Activated CD8-positive, alpha-beta memory T cell treated with anti-CD3 and anti-CD28 coated beads, Interleukin-2, amount 50 U/mL, for 1 hour (primary cell): ENCODE measurements around the gene GIPC1.
"Not testable (repeated sequence)": the region's sequence is repeated elsewhere in the genome, so short reads cannot be mapped to it uniquely, and the experiment has no call there.

Experiments used
- DNase-seq: peaks from one replicate; pipeline ENCODE4 v3.0.0-alpha.2; 2020; ENCODE audit errors: extremely low read depth

The GIPC1 gene

GRCh38 chr19:14471436-14472187 lies 24.3 kb downstream of the GIPC1 start:
- DNase-seq: no peak

GRCh38 chr19:14470031-14470876 lies 25.7 kb downstream of the GIPC1 start:
- no peak for DNase-seq

DNA sequence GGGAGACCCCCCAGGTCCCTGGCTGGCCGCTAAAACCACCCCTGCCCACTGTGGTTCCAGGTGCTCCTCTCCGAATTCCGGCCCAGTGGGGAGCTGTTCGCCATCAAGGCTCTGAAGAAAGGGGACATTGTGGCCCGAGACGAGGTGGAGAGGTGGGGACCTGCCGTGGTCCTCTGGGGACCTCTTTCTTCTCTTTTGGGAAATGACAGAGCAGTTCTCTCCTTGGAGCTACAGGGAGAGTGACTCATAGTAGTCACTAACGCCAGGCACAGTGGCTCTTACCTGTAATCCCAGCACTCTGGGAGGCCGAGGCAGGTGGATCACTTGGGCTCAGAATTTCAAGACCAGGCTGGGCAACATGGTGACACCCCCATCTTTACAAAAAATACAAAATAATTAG lies 28.1 kb downstream of the GIPC1 start:
- no peak for DNase-seq

GRCh38 chr19:14467391-14467790 lies 28.5 kb downstream of the GIPC1 start:
- no peak for DNase-seq

DNA sequence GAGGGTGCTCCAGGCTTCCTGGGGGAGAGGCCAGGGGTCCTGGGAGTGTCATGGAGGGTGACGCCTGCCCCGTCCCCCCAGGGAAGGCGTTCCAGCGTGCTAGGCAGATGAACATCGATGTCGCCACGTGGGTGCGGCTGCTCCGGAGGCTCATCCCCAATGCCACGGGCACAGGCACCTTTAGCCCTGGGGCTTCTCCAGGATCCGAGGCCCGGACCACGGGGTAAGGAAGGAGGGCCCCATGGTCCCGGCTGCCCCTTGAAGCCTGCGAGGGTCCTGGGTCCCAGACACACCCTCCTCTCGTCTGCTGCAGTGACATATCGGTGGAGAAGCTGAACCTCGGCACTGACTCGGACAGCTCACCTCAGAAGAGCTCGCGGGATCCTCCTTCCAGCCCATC lies 32.2 kb downstream of the GIPC1 start:
- no peak for DNase-seq

DNA sequence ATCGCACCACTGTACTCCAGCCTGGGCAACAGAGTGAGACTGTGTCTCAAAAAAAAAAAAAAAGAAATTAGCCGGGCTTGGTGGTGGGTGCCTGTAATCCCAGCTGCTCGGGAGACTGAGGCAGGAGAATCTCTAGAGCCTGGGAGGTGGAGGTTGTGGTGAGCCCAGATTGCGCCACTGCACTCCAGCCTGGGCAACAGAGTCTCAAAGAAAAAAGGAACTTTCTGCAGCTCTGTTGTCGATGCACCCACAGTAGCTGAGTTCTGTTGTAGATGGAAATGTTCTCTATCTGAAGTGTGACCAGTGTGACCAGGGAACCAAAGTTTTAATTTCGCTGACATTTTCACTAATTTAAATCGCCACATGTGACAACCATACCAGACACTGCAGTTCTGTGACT lies 33.5 kb downstream of the GIPC1 start:
- not testable (repeated sequence) for DNase-seq

DNA sequence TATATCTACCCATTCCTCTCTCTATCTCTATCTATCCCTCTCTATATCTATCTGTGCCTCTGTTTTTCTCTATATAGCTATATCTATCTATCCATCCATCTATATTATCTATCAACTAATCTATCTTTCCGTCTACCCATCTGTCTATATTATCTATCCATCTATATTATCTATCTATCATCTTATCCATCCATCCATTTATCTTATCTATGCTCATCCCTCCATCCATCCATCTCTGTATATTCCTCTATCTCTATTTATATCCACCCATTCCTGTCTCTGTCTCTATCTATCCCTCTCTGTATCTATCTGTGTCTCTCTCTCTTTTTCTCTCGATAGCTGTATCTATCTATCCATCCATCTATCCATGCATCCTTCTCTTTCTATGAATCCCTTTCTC lies 35.0 kb downstream of the GIPC1 start:
- DNase-seq: no peak

DNA sequence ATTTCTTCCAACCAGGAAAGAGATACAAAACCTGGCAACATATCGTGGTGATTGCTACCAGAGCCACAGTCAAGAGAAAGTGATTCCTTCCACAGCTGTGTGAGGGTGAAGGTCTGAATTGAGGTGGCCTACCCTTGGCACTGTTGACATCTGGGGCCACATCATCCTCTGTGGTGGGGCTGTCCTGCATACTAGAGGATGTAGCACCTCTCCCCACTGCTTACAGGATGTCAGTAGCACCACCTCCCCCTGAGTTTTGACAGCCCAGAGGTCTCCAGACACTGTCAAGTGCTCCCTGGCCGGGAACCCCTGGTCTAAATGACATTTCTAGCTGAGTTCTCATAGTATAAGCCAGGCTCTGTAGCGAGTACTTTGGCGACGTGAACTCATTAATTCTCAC lies 36.2 kb downstream of the GIPC1 start:
- DNase-seq: no peak

- DNase-seq: not testable (repeated sequence)
Measured at GRCh38 chr19:14452303-14452702, 43.6 kb downstream of the GIPC1 start.

DNA sequence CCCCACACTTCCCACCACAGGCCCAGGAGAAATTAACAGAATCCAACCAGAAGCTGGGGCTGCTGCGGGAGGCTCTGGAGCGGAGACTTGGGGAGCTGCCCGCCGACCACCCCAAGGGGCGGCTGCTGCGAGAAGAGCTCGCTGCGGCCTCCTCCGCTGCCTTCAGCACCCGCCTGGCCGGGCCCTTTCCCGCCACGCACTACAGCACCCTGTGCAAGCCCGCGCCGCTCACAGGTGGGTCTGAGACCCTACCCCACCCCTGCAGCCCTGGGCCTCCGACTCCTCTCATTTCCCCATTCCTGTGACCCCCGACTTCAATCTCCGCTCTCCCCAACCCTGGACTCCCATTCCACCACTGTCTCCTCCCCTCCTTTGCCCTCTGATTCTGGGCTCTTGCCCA lies 45.1 kb downstream of the GIPC1 start:
- no peak for DNase-seq

GRCh38 chr19:14450168-14450874 lies 45.6 kb downstream of the GIPC1 start:
- no peak for DNase-seq

DNA sequence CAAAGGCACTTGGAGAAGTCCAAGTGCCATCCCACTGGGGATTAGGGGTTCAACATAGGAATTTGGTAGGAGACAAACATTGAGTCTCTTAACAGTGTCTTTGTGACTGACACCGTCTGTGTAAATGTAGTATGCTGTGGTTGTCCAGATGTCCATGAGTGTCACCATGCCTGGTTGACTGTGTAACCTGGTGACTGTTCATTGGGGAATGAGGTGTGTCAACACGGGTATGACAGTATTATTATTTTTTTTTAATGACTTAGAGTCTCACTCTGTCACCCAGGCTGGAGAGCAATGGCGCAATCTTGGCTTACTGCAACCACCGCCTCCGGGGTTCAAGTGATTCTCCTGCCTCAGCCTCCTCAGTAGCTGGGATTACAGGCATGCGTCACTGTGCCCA lies 46.6 kb downstream of the GIPC1 start:
- no peak for DNase-seq

DNA sequence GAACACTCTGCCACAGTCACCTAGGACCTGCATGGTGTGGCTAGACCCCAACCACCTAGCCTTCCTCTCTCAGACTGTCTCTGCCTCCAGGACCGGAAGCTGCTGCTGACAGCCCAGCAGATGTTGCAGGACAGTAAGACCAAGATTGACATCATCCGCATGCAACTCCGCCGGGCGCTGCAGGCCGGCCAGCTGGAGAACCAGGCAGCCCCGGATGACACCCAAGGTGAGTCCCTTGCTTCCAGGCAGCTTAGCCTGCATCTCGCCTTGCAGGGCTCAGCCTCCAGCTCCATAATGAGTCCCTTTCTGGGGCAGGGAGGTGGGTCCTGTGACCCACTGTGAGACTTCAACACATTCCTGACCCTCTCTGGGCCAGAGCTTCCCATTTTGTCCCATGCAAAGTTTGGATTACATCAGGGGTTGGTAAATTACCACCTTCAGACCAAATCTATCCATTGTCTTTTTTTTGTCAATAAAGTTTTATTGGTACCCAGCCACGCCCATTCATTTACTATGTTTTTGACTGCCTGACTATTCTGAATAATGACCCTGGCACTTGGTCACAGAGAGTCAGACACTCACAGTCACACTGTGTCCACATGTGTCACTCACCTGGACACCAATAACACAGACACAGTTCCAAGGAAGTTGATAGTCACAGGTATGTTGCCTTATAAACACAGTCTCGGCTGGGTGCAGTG lies 49.4 kb downstream of the GIPC1 start:
- DNase-seq: no peak

DNA sequence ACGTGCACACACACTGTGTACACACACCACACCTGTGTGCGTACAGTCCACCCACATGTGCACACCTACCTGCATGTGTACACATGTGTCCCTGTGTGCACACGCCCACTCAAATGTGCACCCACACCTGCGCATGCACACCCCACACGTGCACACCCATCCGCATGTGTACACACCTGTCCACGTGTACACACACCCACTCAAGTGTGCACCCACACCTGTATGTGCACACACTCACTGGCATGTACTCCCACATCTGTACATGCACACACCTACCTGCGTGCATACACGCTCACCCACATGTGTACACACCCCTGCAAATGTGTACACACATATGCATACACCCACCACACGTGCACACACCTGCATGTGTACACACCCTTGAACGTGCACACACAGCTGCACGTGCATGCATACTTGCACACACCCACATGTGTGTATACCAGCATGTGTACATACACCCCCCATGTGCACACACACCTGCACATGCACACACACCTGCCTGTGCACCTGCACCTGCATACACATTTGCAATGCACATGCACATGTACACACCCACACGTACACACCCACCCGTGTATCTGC lies 52.2 kb downstream of the GIPC1 start:
- no peak for DNase-seq

GRCh38 chr19:14442891-14443631 lies 52.9 kb downstream of the GIPC1 start:
- DNase-seq: no peak

DNA sequence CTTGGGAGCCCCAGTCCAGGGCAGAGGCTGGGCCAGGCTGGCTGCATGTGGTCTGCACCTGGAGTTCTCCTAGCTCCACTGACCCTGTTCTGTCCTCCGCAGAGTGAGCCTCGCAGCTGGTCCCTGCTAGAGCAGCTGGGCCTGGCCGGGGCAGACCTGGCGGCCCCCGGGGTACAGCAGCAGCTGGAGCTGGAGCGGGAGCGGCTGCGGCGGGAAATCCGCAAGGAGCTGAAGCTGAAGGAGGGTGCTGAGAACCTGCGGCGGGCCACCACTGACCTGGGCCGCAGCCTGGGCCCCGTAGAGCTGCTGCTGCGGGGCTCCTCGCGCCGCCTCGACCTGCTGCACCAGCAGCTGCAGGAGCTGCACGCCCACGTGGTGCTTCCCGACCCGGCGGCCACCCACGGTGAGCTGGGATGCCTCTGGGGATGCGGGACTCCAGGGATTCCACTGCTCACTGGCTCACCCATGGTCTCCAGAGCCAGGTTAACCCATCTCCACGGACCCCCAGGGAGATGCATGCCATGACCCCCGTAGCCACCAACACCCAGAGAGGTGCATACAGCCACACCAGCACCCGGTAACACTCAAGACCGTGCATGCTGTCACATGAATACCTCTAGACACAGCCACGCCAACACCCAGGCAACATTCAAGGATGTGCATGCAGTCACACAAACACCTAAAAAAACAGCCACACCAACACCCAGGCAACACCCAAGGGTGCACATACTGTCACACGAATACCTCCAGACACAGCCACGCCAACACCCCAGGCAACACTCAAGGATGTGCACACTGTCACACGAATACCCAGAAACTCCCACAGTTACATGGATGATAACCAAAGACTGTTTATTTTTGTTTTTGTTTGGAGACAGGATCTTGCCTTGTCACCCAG lies 54.6 kb downstream of the GIPC1 start:
- DNase-seq: no peak

DNA sequence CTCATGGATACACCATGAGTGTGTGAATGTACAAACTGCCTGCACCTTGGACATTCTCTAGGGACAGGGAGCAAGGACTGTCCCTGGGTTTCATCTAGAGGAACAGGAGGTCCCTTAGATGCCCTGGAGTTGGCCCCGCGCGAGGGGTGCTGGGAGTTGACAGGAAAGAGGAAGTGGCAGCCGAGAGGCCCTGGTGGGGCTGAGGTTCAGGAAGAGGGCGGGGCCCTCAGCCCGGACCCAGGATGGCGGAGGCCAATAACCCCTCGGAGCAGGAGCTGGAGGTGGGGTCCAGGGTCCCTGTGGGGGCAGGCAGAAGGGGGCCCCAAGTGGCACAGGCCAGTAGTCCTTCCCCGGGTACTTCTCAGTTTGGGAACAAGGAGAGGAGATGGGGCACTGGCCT lies 55.9 kb downstream of the GIPC1 start:
- no peak for DNase-seq

- DNase-seq: no peak
Measured at GRCh38 chr19:14439014-14439413, 56.9 kb downstream of the GIPC1 start.

DNA sequence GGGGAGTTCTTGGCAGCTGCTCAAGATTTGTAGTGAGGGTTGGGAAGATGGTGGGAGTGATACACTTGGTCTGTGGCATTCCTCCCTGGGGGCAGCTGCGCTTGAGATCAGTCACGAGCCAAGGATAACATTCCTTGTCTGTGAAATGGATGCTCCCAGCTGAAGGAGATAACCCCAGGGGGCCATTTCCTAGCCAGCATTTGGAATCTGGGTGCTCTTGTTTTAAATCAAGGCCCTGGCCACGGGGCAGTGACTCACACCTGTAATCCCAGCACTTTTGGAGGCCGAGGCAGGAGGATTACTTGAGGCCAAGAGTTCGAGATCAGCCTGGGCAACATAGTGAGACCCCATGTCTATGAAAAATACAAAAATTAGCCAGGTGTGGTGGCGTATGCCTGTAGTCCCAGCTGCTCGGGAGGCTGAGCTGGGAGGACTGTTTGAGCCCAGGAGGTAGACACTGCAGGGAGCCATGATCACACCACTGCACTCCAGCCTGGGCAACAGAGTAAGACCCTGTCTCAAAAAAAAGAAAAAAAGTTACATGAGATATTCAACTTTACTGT lies 58.3 kb downstream of the GIPC1 start:
- no peak for DNase-seq
